Spleen (tissue), 7 donors: ENCODE results near the gene CRACR2A.

Experiments used
- CTCF ChIP-seq, 11 experiments: fragments of 200-600 bp in 7 of 11; fragments of 450-650 bp in 4 of 11; sonication (generic) in 4 of 11; IDR thresholded peaks in 8 of 11; conservative IDR thresholded peaks in 3 of 11; 1 replicate in 7 of 11; 2 replicates in 4 of 11; pipeline versions ENCODE4 v1.4.0 to v1.8.0; 2016 to 2021; ENCODE audit warnings: antibody characterized with exemption in 11 of 11, inconsistent platforms in 4 of 11, mild to moderate bottlenecking in 1 of 11
- POLR2A ChIP-seq, 3 donors: fragments of 450-650 bp; IDR thresholded peaks; one replicate each; pipeline ENCODE4 v1.5.1; 2017; ENCODE audit warnings: antibody characterized with exemption in 3 of 3, mild to moderate bottlenecking in 1 of 3
- POLR2AphosphoS5 ChIP-seq, 3 donors: sonication (generic); formaldehyde crosslinking; IDR thresholded peaks; one replicate each; pipeline ENCODE4 v1.5.1; 2017; ENCODE audit warnings: antibody characterized with exemption in 3 of 3
- donor health status: DM: no; HTN: no; CAD: no; lungs with moderate emphysema.
- donor health status: DM: no; HTN: no; CAD: no.
- donor health status: DM: no; HTN: no; CAD: no.

DNA sequence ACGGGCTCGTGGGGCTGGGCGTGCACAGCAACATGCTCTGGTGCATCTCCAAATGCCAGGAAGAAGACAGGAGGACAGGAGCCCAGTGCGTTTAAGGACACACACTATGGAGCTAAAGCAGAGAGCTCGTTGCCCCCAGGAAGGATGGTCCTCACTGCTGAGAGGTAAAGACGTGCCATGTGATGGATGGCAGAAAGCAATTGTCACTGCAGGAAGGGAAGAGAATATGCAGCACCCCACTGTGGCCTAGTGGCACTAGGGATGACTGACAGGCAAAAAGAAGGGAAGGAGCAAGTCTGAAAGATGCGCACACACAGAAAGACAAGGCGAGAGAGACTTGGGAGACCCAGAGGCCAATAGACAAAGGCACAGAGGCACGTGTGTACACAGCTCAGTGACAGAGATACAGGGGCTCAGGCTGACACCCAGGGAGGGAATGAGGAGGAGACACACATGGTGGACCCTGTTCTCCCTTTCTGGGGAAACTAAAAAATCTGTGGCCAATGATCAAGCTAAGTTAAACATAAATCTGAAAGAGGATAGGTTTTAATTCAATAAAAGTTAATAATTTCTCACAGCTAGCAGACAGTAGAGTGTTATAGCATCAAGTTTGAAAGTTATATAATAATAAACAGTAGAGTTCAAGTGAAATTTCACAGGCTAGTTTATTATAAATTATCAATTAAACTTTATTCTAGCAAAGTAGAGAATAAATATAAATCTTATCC is 78.8 kb downstream of the CRACR2A start:
- no peak for TF ChIP-seq POLR2AphosphoS5 (IDR thresholded peaks at IDR 0.05)
- TF ChIP-seq CTCF (IDR thresholded peaks at IDR 0.05 in 8 of 11, conservative IDR thresholded peaks at IDR 0.05 in 3 of 11), result no peak
- no peak for TF ChIP-seq POLR2A (IDR thresholded peaks at IDR 0.05)
